Coronary artery (tissue), 2 donors: ENCODE results near the gene USP51.
"Not testable (repeated sequence)": the region's sequence is repeated elsewhere in the genome, so short reads cannot be mapped to it uniquely, and the experiment has no call there.

Experiments
- DNase-seq: peaks from one replicate; pipeline ENCODE4 v3.0.0-alpha.2; 2017; ENCODE audit warnings: low spot score
- H3K27ac ChIP-seq, 2 donors: fragments of 200-600 bp; sonication (generic); one replicate each; pipeline ENCODE4 v1.5.1; 2016 to 2019
- H3K4me3 ChIP-seq: fragments of 200-600 bp; sonication (generic); 2 replicates; pipeline ENCODE4 v1.5.1; 2016; ENCODE audit warnings: mild to moderate bottlenecking, moderate library complexity
- CTCF ChIP-seq: fragments of 200-600 bp; sonication (generic); IDR thresholded peaks from one replicate; pipeline ENCODE4 v1.5.1; 2019; ENCODE audit warnings: antibody characterized with exemption

Gene USP51

GRCh38 chrX:55489314-55490009, at the start of gene USP51:
Gene USP51, minus strand, starts transcription at chrX:55489848. Its CDS starts 909 bp downstream, at chrX:55488939.
- DNase-seq, result peak; percentile 75
- Histone ChIP-seq H3K4me3 (peak within 1 kb of the TSS; percentile 74), H3K27ac (peak within 1 kb of the TSS; percentile 92 to 96)
- no peak for TF ChIP-seq CTCF

DNA sequence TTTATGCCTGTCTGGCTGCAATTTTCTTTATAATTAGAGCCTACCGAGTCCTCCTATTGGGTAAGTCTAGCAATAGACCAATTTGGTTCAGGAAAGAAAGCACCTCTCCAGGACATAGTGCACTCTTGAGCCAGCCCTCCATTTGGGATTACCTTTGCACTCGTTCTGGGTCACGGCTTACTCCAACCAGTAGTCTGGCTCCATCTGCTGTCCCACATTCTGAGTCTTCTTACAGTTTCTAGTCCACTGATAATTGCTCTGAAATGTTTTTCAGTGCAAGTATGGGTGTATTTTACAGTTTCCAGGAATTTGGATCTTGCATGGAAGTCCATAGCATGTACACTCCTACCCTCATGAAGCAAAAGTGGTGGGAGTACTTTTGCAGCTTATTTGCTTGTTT, 34.8 kb upstream of the USP51 start:
- Histone ChIP-seq H3K27ac (no peak overlapping the region), H3K4me3 (no peak overlapping the region)
- DNase-seq, result no peak
- TF ChIP-seq CTCF, result no peak

- no peak for TF ChIP-seq CTCF
- no peak overlapping the region for H3K4me3 ChIP-seq
- no peak overlapping the region for H3K27ac ChIP-seq
- DNase-seq, result no peak
These were observed 33.7 kb upstream of the USP51 start for GRCh38 chrX:55523356-55523755.

DNA sequence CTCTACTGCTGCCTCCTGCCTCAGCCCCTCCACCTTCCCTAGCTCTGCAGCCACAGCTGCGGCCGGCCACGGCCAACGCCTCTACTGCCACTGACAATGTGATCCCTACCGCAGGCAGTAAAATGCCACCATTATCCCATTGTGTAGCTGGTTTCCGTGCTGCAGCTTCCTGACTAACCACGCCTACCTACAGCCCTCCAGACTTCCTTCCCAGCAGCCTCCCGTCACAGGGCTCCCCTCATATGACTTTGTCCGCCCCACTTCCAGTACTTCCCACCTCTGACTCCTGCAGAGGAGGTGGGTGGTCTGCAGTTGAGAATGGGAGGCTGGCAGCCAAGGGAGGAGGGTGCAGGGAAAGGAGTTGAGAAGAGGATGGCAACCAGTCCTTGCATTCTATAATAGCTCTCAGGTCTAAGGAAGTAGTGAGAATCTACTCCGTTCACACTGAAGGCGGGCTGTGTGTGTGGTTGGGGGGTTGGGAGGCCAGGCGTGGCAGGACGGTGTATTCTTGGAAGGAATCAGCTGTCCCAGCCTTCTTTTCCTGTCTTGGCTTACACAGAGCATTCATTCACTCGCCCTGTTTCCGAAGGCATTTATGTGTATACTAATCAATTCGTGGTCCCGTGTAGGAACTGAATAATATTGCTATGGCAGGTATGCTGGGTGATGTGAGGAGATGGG, 33.1 kb upstream of the USP51 start:
- Histone ChIP-seq H3K4me3 (no peak overlapping the region), H3K27ac (peak overlapping the region in 1 of 2 donors; percentile 37)
- no peak for DNase-seq
- TF ChIP-seq CTCF, result no peak

DNA sequence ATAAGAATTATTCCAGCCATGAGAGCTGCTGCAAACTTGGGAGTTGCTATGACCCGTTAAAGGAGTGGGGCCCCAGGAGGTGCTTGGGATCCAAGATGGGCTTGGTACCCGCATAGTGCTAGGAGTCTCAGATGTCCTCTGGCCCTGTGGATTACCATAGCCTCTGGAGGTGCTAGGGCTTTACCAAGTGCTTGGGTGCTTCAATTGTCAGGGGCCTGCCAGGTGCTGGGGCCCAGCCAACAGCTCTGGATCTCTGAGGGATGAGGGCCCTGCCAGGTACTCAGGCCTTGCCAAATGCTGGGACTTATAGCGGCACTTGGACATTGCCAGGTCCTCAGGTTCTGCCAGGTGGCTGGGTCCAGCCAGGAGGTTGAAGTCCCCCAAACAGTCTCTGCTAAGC, 32.0 kb upstream of the USP51 start:
- no peak overlapping the region for H3K27ac ChIP-seq
- H3K4me3 ChIP-seq, result no peak overlapping the region
- no peak for DNase-seq
- no peak for TF ChIP-seq CTCF

DNA sequence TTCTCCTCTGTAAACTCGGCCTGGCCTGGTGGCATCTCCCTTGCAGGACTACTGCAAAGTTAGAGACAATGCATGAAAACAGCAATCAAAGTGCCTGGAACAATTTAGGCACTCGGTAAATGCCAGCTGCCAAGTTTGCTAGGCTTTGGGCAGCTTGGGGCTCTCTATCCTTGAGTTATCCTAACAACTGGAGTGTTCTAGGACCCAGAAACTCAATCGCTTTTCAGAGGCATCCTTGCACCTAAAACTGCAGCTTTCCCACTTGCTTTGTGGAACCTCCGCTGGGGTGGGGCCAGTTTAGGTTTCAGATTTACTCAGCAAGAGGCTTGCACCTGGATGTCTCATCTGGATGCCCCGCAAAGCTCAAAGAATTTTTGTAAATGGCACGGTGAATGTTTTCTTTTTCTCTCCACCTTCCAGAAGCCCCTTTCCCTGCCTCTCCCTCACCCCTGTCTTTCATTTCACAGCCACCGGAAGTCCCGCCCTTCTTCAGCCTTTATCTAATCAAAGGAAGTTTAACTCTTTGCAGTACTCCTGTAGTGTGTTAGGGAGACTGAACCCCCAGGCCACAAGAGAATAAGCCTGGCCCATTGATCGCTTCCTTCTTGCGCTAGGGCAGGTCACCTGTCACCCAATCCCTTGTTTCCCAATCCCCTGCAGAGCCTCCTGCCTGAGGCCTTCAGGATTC, 27.3 kb upstream of the USP51 start:
- H3K27ac ChIP-seq, H3K4me3 ChIP-seq, DNase-seq: not testable (repeated sequence)

- not testable (repeated sequence) for DNase-seq, H3K4me3 ChIP-seq, H3K27ac ChIP-seq
These were observed 23.5 kb upstream of the USP51 start for GRCh38 chrX:55513045-55513737.

DNA sequence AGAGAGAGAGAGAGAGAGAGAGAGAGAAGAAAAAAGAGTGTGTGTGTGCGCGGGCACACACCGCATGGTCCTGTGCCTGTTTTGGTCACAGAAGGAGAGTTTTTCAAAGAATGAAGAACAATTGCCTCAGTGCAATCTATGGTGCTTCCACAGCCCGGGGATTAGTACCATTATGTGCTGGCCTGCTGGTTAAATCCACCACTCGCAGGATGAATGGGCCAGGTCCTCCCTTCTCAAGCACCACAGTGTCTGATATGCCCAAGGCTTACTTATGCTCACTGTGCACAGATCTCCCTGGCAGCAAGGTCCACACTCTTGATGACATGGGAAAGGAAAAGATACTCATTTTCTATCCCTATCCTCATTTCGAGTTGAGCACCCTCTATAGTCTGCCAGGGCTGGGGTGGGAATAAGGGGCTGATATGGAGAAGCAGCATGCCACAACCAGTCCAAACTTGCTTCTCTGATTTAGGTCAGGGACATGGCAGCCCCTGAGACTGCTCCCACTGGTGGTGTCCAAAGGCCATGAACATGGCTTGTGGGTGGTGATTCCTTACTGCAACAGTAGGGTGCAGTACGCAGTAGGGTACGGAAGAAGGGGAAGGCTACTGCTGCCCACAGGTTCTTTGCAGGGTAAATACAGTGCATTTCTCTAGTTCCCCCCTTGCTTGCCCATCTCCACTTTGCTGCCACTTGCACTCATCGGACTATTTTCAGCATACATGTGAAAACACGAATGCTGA, 18.9 kb upstream of the USP51 start:
- DNase-seq, H3K4me3 ChIP-seq, H3K27ac ChIP-seq: not testable (repeated sequence)

GRCh38 chrX:55507699-55508098, 18.1 kb upstream of the USP51 start:
- DNase-seq, H3K27ac ChIP-seq, H3K4me3 ChIP-seq: not testable (repeated sequence)

DNA sequence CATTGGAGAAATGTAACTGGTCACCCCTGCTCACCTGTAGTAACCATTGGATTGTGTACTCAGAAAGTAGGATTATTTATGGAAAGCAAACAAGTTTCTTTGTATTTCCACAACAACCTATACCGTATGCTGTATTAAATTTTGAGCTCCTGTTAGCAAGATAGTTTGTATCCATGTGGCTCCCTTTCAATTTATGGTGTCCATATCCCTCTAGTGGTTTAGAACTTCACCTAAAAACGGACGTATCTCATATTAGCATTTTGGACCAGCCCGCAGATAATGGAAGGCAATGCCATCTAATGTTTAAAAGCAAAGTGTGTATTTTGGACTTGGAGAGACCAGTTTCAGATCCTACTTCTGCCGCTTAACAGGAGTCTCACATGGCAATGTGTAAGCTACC, 17.4 kb upstream of the USP51 start:
- not testable (repeated sequence) for H3K4me3 ChIP-seq, DNase-seq, H3K27ac ChIP-seq
